Measurements from ENCODE around the gene FHIP1B.

DNA sequence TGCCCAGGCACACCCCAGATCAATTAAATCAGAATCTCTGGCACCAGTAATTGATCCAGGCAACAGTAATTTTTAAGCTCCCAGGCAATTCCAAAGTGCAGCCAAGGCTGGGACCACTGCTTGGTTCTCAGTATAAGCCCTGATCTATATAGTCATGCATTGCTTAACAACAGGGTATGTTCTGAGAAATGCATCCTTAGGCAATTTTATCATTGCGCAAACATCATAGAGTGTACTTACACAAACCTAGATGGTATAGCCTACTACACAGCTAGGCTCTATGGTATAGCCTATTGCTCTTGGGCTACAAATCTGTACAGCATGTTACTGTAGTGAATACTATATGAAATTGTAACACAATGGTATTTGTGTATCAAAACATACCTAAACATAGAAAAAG, 29.7 kb downstream of the FHIP1B start:
- TF ChIP-seq, protein P1, sequence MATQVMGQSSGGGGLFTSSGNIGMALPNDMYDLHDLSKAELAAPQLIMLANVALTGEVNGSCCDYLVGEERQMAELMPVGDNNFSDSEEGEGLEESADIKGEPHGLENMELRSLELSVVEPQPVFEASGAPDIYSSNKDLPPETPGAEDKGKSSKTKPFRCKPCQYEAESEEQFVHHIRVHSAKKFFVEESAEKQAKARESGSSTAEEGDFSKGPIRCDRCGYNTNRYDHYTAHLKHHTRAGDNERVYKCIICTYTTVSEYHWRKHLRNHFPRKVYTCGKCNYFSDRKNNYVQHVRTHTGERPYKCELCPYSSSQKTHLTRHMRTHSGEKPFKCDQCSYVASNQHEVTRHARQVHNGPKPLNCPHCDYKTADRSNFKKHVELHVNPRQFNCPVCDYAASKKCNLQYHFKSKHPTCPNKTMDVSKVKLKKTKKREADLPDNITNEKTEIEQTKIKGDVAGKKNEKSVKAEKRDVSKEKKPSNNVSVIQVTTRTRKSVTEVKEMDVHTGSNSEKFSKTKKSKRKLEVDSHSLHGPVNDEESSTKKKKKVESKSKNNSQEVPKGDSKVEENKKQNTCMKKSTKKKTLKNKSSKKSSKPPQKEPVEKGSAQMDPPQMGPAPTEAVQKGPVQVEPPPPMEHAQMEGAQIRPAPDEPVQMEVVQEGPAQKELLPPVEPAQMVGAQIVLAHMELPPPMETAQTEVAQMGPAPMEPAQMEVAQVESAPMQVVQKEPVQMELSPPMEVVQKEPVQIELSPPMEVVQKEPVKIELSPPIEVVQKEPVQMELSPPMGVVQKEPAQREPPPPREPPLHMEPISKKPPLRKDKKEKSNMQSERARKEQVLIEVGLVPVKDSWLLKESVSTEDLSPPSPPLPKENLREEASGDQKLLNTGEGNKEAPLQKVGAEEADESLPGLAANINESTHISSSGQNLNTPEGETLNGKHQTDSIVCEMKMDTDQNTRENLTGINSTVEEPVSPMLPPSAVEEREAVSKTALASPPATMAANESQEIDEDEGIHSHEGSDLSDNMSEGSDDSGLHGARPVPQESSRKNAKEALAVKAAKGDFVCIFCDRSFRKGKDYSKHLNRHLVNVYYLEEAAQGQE (IDR thresholded peaks at IDR 0.05) = no peak
- TF ChIP-seq RAD21 (IDR thresholded peaks at IDR 0.05) (no peak), FOXA1 (IDR thresholded peaks at IDR 0.05) (no peak), SP1 (IDR thresholded peaks at IDR 0.05) (no peak), YY1 (IDR thresholded peaks at IDR 0.05) (no peak)
- TF ChIP-seq, protein P2, sequence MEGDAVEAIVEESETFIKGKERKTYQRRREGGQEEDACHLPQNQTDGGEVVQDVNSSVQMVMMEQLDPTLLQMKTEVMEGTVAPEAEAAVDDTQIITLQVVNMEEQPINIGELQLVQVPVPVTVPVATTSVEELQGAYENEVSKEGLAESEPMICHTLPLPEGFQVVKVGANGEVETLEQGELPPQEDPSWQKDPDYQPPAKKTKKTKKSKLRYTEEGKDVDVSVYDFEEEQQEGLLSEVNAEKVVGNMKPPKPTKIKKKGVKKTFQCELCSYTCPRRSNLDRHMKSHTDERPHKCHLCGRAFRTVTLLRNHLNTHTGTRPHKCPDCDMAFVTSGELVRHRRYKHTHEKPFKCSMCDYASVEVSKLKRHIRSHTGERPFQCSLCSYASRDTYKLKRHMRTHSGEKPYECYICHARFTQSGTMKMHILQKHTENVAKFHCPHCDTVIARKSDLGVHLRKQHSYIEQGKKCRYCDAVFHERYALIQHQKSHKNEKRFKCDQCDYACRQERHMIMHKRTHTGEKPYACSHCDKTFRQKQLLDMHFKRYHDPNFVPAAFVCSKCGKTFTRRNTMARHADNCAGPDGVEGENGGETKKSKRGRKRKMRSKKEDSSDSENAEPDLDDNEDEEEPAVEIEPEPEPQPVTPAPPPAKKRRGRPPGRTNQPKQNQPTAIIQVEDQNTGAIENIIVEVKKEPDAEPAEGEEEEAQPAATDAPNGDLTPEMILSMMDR (IDR thresholded peaks at IDR 0.05; ENCODE audit: low read depth, low read length, missing input control) = no peak
- TF ChIP-seq, protein P3, sequence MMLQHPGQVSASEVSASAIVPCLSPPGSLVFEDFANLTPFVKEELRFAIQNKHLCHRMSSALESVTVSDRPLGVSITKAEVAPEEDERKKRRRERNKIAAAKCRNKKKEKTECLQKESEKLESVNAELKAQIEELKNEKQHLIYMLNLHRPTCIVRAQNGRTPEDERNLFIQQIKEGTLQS (IDR thresholded peaks at IDR 0.05) = no peak
